NB4 (cell line): ENCODE results near the gene EMILIN1.
"Not testable (repeated sequence)": the region's sequence is repeated elsewhere in the genome, so short reads cannot be mapped to it uniquely, and the experiment has no call there.

Experiments
- CTCF ChIP-seq: IDR thresholded peaks from one replicate; pipeline ENCODE4 v1.5.1; 2012; ENCODE audit warnings: low read depth, low read length
- MAX ChIP-seq: IDR thresholded peaks from 2 replicates; pipeline ENCODE4 v1.6.1; 2011; ENCODE audit warnings: low read depth, low read length
- MYC ChIP-seq: IDR thresholded peaks from 2 replicates; pipeline ENCODE4 v1.6.1; 2011; ENCODE audit warnings: low read depth, low read length
- POLR2A ChIP-seq: IDR thresholded peaks from 2 replicates; pipeline ENCODE4 v1.6.1; 2011; ENCODE audit warnings: mild to moderate bottlenecking; ENCODE audit not compliant: insufficient read length; ENCODE audit errors: extremely low read depth

- not testable (repeated sequence) for TF ChIP-seq CTCF, POLR2A, MAX, MYC
These were observed 40.9 kb downstream of the EMILIN1 start for GRCh38 chr2:27119330-27119670.
